Stimulated activated CD8-positive, alpha-beta memory T cell treated with anti-CD3 and anti-CD28 coated beads, Interleukin-7, amount 100 ng/mL, for 4 hours (primary cell): ENCODE measurements around the gene TLK2.
"Not testable (repeated sequence)": the region's sequence is repeated elsewhere in the genome, so short reads cannot be mapped to it uniquely, and the experiment has no call there.

Experiments used
- DNase-seq, 2 donors: peaks; one replicate each; pipeline ENCODE4 v3.0.0-alpha.2; 2020; ENCODE audit warnings: low read depth in 2 of 2

TLK2 gene

GRCh38 chr17:62560971-62561370 lies 82.3 kb downstream of the TLK2 start:
- not testable (repeated sequence) for DNase-seq

- no peak for DNase-seq
Measured at GRCh38 chr17:62562656-62563055, 84.0 kb downstream of the TLK2 start.

GRCh38 chr17:62565817-62566216 lies 87.2 kb downstream of the TLK2 start:
- no peak for DNase-seq

- DNase-seq, result no peak
Measured at GRCh38 chr17:62566996-62567578, 88.5 kb downstream of the TLK2 start.

GRCh38 chr17:62572488-62572887 lies 93.9 kb downstream of the TLK2 start:
- no peak for DNase-seq

GRCh38 chr17:62572888-62573401 lies 94.3 kb downstream of the TLK2 start:
- DNase-seq, result no peak

GRCh38 chr17:62573480-62574117 lies 95.0 kb downstream of the TLK2 start:
- DNase-seq, result no peak

- no peak for DNase-seq
Measured at GRCh38 chr17:62576382-62576781, 97.8 kb downstream of the TLK2 start.

- DNase-seq, result no peak
Measured at GRCh38 chr17:62578757-62579487, 100.3 kb downstream of the TLK2 start.

- no peak for DNase-seq
Measured at GRCh38 chr17:62580947-62581346, 102.3 kb downstream of the TLK2 start.

- no peak for DNase-seq
Measured at GRCh38 chr17:62581764-62582163, 103.1 kb downstream of the TLK2 start.

- no peak for DNase-seq
Measured at GRCh38 chr17:62587554-62587953, 108.9 kb downstream of the TLK2 start.

- DNase-seq, result no peak
Measured at GRCh38 chr17:62588109-62588508, 109.5 kb downstream of the TLK2 start.

GRCh38 chr17:62591333-62591732 lies 112.7 kb downstream of the TLK2 start:
- DNase-seq, result no peak

- not testable (repeated sequence) for DNase-seq
Measured at GRCh38 chr17:62591822-62592221, 113.2 kb downstream of the TLK2 start.

- DNase-seq, result no peak
Measured at GRCh38 chr17:62592341-62593099, 113.9 kb downstream of the TLK2 start.

- DNase-seq, result no peak
Measured at GRCh38 chr17:62595484-62595883, 116.9 kb downstream of the TLK2 start.

- no peak for DNase-seq
Measured at GRCh38 chr17:62596662-62597061, 118.0 kb downstream of the TLK2 start.

- no peak for DNase-seq
Measured at GRCh38 chr17:62597150-62597549, 118.5 kb downstream of the TLK2 start.

GRCh38 chr17:62597920-62598319 lies 119.3 kb downstream of the TLK2 start:
- no peak for DNase-seq

GRCh38 chr17:62599964-62600657 lies 121.5 kb downstream of the TLK2 start:
- no peak for DNase-seq

- no peak for DNase-seq
Measured at GRCh38 chr17:62600805-62601204, 122.2 kb downstream of the TLK2 start.
